Renal pelvis (tissue), 12 donors: ENCODE data around the gene LRP1. TPM values are rescaled to one million over a fixed set of nuclear protein-coding genes. Genes with fewer than 3 reads are reported as not detected.

Source experiments
- DNase-seq: peaks from one replicate; pipeline ENCODE4 v3.0.0-alpha.2; 2013
- long read RNA-seq, 16 experiments: transcript quantifications; one replicate each; lab custom pipeline, GENCODE V29; 2026
- polyA plus RNA-seq, 3 donors: library from polyadenylated mRNA; unstranded; fragments of 120-200 nt; gene quantifications; one replicate each; pipeline ENCODE4 v1.2.1, GENCODE V29; 2013; ENCODE audit not compliant: insufficient read length in 3 of 3

LRP1 gene
- 100 to 1,000 TPM in 1 of 3 donors, 10 to 100 TPM in 2; 70.4 to 103 (median 83.3) TPM for polyA plus RNA-seq
- long read RNA-seq, donor 1, result 0 reads
- long read RNA-seq, donor 2, partial matches to known transcripts, result 26 of 26 reads
- long read RNA-seq, donor 2, other reads (novel, unspliced or antisense), result 0 of 26 reads
- long read RNA-seq, donor 3, partial matches to known transcripts, result 5 of 6 reads
- long read RNA-seq, donor 3, other reads (novel, unspliced or antisense), result 0 of 6 reads
- long read RNA-seq, donor 4, partial matches to known transcripts, result 25 of 25 reads
- long read RNA-seq, donor 4, other reads (novel, unspliced or antisense), result 0 of 25 reads
- long read RNA-seq, donor 5, result 0 reads
- long read RNA-seq, donor 6, partial matches to known transcripts, result 15 of 15 reads
- long read RNA-seq, donor 6, other reads (novel, unspliced or antisense), result 0 of 15 reads
- long read RNA-seq, donor 7, partial matches to known transcripts, result 0 of 1 reads
- long read RNA-seq, donor 7, other reads (novel, unspliced or antisense), result 0 of 1 reads
- long read RNA-seq, donor 8, partial matches to known transcripts, result 76 of 76 reads
- long read RNA-seq, donor 8, other reads (novel, unspliced or antisense), result 0 of 76 reads
- long read RNA-seq, donor 9, partial matches to known transcripts, result 20 of 20 reads
- long read RNA-seq, donor 9, other reads (novel, unspliced or antisense), result 0 of 20 reads
- long read RNA-seq, donor 10, partial matches to known transcripts, result 5 of 5 reads
- long read RNA-seq, donor 10, other reads (novel, unspliced or antisense), result 0 of 5 reads
- long read RNA-seq, donor 11, result 0 reads
- long read RNA-seq, donor 12, result 0 reads
- long read RNA-seq, donor 13, result 0 reads
- long read RNA-seq, donor 14, result 0 reads
- long read RNA-seq, donor 15, partial matches to known transcripts, result 5 of 5 reads
- long read RNA-seq, donor 15, other reads (novel, unspliced or antisense), result 0 of 5 reads
- long read RNA-seq, donor 16, partial matches to known transcripts, result 0 of 1 reads
- long read RNA-seq, donor 16, other reads (novel, unspliced or antisense), result 0 of 1 reads

DNA sequence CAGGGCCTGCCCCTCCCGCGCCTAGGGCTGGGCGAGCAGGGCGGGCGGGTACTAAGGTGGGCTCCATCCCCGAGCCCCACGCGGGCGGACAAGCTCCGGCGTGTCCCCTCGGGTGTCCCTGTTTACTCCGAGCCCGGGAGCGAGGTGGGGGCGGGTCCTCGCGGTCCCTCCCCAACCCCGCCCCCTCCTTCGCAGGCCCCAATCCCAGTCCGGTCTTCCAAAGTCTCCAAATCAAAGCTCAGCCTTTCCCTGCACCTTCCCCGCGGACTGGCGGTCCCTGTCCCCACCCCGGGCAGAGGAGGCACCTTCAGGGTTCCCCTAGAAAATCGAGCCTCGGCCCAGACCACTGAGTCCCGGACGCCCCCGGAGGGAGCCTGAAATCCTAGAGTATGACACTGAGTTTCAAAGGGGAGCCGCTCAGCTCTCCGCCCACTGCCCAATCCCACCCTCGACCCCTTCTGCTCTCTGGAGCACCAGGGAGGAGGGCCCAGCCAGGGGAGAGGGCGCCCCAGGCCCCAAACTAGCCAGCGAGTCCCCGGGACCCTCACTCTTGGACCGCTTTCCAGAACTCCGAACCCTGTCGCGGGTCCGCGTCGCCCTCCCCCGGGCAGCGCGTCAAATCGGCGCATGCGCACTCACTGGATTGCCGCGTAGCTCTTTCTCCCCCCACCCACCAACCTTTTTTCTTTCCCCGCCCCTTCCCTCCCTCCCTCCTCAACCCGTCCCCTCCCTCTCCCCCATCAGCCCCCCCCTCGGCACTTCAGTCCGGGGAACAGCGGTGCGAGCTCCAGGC is at the start of gene LRP1:
Gene LRP1, plus strand, starts transcription at position 758 of the 793 bp plus-strand sequence. CDS start 482 bp downstream, outside the sequence.
- DNase-seq, result peak; percentile 85

DNA sequence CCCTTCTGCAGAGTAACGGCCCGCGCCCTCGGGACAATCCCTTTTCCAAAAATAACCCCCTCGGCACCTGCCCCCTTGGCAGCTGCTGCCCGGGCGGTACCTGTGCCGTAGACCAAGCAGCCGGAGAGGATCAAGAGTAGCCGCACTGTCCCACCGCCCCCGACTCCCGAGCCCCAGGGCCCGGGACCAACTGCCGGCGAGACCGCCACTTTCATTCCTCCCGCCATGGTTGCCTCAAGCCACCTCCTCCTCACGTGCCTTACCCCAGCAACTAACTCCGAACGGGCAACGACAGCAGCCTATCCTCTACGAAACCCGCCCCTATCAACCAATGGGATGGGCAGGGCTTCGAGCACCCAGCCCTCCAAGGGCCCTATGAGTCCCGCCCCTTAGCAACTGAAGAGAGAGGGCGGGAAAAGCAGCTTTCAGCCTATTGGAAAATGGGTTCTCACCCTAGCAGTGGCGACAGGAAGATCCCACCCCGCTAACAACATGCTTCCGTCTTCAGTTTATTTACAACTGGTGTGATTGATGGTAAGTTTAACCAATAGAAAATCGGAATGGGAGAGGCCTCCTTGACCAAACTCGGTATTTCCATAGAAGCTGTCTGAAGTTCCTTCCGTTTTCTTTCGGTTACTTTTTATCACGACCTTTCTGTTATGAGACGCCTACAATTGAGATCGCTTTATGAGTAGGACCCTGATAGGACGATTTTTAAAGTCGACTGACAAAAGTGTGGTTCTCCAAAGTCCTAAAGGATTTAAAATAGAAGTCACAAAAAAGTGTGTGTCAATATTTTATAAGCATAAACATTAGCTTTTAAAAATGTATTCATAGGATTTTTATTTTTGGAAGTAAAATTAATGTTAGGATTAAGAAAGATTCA is 49.5 kb upstream of the LRP1 start, which contains the start of gene NEMP1:
Gene NEMP1, minus strand, starts transcription at position 273 of the 886 bp plus-strand sequence. Its CDS starts 46 bp downstream, at position 227.
- peak; percentile 100 for DNase-seq

GRCh38 chr12:57079821-57080220 is 48.5 kb upstream of the LRP1 start:
- DNase-seq, result no peak

DNA sequence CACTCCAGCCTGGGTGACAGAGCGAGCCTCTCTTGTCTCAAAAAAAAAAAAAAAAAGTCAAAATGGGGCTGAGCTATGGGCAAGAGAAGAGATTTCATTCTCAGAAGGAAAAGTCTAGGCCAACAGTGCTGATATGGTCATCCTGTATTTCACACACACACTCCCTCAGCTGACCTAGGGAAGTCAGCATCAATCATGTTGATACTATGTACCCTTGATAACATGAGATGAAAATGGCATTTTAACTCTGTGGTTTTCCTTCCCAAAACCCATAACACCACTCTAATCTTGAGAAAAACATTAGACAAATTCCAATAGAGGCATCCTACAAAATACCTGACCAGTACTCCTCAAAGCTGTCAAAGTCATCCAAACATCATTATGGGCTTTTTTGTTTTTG is 47.4 kb upstream of the LRP1 start:
- DNase-seq, result no peak

DNA sequence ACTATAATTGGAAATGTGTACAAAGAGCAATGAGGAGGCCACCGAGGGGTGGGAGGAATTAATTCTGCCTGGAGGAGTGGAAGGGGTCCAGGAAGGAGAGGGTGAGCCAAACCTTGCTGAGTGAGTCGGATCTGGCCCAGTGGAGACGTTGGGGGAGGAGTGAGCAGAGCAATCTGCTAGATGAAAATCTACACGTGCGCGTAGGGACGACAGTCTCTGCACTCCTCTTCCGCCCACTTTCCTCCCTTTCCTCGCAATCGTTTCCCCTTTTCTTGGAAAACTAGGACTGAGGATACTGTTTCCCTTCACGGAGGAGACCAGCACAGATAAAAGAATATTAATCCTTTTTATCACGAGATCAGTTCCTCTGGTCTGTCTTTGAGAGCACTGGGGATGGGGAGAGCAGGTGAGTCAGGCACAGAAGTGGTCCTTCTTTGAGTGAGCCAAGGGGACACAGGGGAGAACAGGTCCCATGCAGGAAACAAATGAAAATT is 42.2 kb upstream of the LRP1 start:
- peak; percentile 84 for DNase-seq

GRCh38 chr12:57086493-57087009 is 41.7 kb upstream of the LRP1 start:
- peak; percentile 89 for DNase-seq

DNA sequence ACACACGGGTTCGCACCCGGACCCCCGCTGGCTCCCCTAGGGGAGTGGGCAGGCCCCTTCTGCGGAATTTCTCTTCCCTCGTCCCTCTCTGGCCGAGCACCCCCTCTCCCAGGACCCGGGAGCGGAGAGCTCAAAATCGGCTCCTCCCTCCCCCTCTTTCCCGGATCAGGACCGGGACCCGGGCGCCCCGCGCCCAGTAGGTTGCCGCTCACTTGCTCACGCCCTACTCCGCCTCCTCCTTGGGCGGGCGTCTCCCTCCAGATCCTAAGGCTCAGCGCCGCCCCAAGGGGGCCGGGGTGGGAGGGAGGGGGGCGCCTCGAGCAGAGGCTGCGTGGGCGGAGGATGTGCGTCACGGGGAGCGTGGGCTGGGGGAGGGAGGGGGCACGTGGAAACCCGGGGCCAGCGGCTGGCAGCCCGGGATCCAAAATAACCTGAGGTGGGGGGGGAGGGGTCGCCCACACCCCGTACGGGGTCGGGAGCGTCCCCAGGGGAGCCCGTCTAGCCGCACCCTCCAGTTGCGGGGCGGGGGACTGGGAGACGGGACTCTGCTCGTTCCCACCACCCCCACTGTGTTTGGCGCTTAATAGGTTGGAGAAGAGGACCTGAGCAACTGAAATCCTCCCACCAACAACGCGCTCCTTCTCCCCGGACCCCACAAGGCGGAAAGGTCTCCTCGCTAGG is 41.1 kb upstream of the LRP1 start:
- DNase-seq, result peak; percentile 85

DNA sequence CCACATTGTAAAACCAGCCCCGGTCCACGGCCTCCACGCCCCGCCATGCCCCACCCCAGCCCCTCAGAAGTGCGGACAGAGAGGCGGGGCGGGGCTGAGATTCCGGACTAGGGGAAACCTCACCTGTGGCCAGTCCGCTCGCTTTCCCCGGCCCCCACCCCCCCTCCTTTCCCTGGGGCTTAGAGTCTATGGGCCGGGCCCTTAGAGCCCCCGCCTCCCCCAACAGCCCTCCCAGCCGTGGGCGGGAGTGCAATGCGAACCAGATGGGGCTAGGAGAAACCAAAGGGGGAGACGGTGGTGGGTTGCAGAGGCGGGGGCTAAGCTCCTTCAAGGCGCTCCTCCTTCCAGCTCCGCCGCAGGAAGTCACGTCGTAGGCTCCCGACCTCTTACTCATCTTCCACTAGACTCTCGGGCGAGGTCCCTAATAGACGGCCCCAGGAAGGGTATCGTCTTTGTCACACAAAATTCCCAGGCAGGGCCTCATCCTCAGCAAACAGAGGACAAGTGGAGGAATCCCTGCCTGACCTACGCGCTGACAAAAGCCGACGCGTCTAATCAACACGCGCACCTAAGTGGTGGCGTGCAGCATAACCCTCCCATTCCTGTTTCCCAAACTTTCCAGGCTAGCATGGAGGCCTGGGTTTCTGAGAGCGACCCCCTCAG is 40.5 kb upstream of the LRP1 start:
- peak; percentile 97 for DNase-seq

GRCh38 chr12:57088354-57089270 is 39.7 kb upstream of the LRP1 start, which contains the start of gene NAB2:
Gene NAB2 (plus strand): TSS chr12:57089114. CDS start chr12:57089272, 158 bp downstream.
- peak; percentile 94 for DNase-seq

- peak; percentile 74 for DNase-seq
Measured at GRCh38 chr12:57089271-57090245, 38.7 kb upstream of the LRP1 start.

GRCh38 chr12:57090490-57090889 is 37.8 kb upstream of the LRP1 start:
- no peak for DNase-seq

DNA sequence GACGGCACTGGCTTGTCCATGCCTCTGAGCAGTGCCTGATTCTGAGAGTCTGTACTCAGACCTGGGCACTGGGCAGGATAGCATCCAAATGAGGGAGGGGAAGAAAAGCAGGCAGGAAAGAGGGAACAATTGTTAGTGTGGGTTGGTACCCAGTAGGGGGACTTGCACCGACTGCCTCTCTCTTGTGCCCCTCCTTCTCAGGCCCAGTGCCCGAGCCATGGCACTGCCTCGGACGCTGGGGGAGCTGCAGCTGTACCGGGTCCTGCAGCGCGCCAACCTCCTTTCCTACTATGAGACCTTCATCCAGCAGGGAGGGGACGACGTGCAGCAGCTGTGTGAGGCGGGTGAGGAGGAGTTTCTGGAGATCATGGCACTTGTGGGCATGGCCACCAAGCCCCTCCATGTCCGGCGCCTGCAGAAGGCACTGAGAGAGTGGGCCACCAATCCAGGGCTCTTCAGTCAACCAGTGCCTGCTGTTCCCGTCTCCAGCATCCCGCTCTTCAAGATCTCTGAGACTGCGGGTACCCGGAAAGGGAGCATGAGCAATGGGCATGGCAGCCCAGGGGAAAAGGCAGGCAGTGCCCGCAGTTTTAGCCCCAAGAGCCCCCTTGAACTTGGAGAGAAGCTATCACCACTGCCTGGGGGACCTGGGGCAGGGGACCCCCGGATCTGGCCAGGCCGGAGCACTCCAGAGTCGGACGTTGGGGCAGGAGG is 37.2 kb upstream of the LRP1 start:
- DNase-seq, result no peak

GRCh38 chr12:57091638-57092528 is 36.4 kb upstream of the LRP1 start:
- no peak for DNase-seq

- DNase-seq, result no peak
Measured at GRCh38 chr12:57092529-57092862, 35.8 kb upstream of the LRP1 start.
